ENCODE data around the gene EDC3.
A peak's percentile ranks its signal among the peaks of the same experiment; 100 is the strongest.
"Not testable (repeated sequence)": the region's sequence is repeated elsewhere in the genome, so short reads cannot be mapped to it uniquely, and the experiment has no call there.

EDC3 gene

GRCh38 chr15:74604983-74605794 is 90.6 kb downstream of the EDC3 start:
- DNase-seq = no peak

- DNase-seq = no peak
Observed at GRCh38 chr15:74603789-74604705, 91.8 kb downstream of the EDC3 start.

- DNase-seq = no peak
Observed at GRCh38 chr15:74603026-74603788, 92.6 kb downstream of the EDC3 start.

- DNase-seq = no peak
Observed at GRCh38 chr15:74599156-74599555, 96.7 kb downstream of the EDC3 start.

GRCh38 chr15:74598126-74598842 is 97.5 kb downstream of the EDC3 start:
- DNase-seq = peak; percentile 84

GRCh38 chr15:74597146-74597705 is 98.6 kb downstream of the EDC3 start:
- DNase-seq = not testable (repeated sequence)

GRCh38 chr15:74596736-74597135 is 99.1 kb downstream of the EDC3 start:
- not testable (repeated sequence) for DNase-seq

- DNase-seq = no peak
Observed at GRCh38 chr15:74595271-74595670, 100.6 kb downstream of the EDC3 start.

- no peak for DNase-seq
Observed at GRCh38 chr15:74594455-74594854, 101.4 kb downstream of the EDC3 start.

GRCh38 chr15:74593122-74593521 is 102.7 kb downstream of the EDC3 start:
- no peak for DNase-seq

GRCh38 chr15:74592222-74592621 is 103.6 kb downstream of the EDC3 start:
- DNase-seq = no peak

- no peak for DNase-seq
Observed at GRCh38 chr15:74589826-74590225, 106.0 kb downstream of the EDC3 start.

GRCh38 chr15:74585857-74586256 is 110.0 kb downstream of the EDC3 start:
- DNase-seq = no peak

- DNase-seq = no peak
Observed at GRCh38 chr15:74585191-74585590, 110.6 kb downstream of the EDC3 start.

GRCh38 chr15:74584779-74585178 is 111.0 kb downstream of the EDC3 start:
- DNase-seq = no peak

GRCh38 chr15:74584204-74584603 is 111.6 kb downstream of the EDC3 start:
- DNase-seq = no peak

Data from HCEC 1CT (cell line).